ENCODE results near the gene ELMO1.

DNA sequence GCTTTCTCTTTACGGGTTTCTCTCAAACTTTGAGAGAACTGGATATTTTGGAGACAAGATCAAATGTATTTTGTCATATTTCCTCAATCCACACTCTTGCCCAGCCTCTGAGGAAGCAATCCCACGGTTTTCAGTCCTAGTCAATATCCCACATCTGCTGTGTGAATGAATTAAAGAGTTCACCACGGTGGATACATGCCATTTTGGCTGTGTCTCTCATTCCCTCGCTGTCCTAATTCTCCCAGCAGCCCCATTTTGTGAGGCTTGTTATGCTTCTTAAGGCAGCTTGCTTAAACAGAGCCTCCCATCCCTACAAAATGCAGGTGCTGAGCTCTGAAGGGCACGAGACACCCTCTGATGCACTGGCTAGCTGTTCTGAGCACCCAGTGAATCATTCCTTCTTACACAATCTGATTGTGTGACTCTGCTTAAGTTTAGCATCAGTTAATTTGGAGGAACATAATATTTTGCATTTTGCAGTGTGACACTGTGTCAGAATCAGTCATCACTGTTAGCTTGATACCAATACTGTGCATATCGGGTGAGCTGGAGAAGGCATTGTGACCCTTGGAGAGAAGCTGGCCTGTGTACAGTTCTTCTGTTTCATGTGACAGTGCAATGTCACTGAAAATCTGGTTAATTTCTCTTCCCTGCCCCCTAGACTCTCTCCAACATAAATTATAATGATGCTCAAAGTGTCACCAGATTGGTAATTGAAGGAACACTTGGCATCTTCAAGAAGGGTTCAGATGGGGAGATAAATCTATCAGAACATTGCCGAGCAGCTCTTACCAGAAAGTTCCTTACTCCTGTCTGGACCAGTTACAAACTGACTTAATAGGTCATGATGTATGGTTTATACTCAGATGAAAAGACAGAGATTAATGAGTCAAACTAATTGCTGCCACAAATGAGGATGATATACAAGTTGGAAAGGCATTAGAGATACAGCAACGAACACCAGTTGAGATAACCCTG is 620.6 kb downstream of the ELMO1 start:
- TF ChIP-seq, protein P1, sequence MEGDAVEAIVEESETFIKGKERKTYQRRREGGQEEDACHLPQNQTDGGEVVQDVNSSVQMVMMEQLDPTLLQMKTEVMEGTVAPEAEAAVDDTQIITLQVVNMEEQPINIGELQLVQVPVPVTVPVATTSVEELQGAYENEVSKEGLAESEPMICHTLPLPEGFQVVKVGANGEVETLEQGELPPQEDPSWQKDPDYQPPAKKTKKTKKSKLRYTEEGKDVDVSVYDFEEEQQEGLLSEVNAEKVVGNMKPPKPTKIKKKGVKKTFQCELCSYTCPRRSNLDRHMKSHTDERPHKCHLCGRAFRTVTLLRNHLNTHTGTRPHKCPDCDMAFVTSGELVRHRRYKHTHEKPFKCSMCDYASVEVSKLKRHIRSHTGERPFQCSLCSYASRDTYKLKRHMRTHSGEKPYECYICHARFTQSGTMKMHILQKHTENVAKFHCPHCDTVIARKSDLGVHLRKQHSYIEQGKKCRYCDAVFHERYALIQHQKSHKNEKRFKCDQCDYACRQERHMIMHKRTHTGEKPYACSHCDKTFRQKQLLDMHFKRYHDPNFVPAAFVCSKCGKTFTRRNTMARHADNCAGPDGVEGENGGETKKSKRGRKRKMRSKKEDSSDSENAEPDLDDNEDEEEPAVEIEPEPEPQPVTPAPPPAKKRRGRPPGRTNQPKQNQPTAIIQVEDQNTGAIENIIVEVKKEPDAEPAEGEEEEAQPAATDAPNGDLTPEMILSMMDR (IDR thresholded peaks at IDR 0.05) = no peak
- no peak for TF ChIP-seq POLR2A (IDR thresholded peaks at IDR 0.05)

All from body of pancreas (tissue), 4 donors.